ENCODE results near the gene PIGX. TPM values are rescaled to one million over a fixed set of nuclear protein-coding genes. Genes with fewer than 3 reads are reported as not detected.

PIGX gene
- total RNA-seq, 1 experiment from 2014 or later: 31.2 TPM

DNA sequence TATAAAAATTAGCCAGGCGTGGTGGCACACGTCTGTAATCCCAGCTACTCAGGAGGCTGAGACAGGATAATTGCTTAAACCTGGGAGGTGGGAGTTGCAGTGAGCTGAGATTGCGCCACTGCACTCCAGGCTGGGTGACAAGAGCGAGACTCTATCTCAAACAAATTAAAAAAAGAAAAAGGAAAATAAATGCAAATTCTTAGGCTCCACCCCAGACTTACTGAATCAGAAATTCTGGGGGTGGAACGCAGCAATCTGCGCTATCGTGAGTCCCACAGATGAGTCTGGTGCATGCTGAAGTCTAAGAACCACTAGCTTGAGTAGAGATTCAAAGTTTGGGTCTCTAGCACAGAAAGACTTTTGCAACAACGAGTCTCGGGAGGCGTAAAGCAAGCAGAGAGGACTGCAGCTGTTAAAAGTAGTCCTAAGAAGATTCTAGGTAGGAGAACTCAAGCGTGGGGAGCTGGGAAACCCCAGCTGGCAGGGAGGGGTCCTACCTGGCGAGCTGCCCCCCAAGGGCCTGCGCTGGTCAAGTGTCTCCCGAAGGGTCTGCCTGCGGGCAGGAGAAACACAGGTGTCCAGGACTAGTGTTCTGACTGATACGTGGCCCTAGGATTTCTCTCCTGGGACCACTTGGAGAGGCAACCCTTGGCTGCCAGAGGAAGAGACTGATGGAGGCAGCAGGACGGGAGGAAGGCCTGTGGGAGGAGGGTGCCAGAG is 22.1 kb upstream of the PIGX start:
- no peak overlapping the region for H3K27ac Mint-ChIP-seq (ENCODE audit: unreplicated experiment)
- peaks cover 11% of the 10 kb centered on the region for H3K4me1 Mint-ChIP-seq (ENCODE audit: low read depth, unreplicated experiment)
- CTCF ChIA-PET: interaction anchor here (0.6 to 0.7 kb wide), 2 partner anchors 57 to 86 kb away, joined by 3 read pairs; no protein-coding TSS in a partner anchor
- no TSS peak for BruUV-seq (replicated peaks)
- H3K27me3 Mint-ChIP-seq (ENCODE audit: unreplicated experiment): peaks cover 16% of the 10 kb centered on the region
- intact Hi-C loops (cut with micrococcal nuclease; ENCODE audit: unreplicated experiment): no loop called here
- DNase-seq: no peak
- H3K36me3 Mint-ChIP-seq (ENCODE audit: insufficient read depth, unreplicated experiment): no peaks in the 10 kb centered on the region
- no peak overlapping the region for H3K4me3 Mint-ChIP-seq (ENCODE audit: low read depth, unreplicated experiment)
- no peaks in the 10 kb centered on the region for H3K9me3 Mint-ChIP-seq (ENCODE audit: low read depth, unreplicated experiment)
- TF ChIP-seq, protein P1, sequence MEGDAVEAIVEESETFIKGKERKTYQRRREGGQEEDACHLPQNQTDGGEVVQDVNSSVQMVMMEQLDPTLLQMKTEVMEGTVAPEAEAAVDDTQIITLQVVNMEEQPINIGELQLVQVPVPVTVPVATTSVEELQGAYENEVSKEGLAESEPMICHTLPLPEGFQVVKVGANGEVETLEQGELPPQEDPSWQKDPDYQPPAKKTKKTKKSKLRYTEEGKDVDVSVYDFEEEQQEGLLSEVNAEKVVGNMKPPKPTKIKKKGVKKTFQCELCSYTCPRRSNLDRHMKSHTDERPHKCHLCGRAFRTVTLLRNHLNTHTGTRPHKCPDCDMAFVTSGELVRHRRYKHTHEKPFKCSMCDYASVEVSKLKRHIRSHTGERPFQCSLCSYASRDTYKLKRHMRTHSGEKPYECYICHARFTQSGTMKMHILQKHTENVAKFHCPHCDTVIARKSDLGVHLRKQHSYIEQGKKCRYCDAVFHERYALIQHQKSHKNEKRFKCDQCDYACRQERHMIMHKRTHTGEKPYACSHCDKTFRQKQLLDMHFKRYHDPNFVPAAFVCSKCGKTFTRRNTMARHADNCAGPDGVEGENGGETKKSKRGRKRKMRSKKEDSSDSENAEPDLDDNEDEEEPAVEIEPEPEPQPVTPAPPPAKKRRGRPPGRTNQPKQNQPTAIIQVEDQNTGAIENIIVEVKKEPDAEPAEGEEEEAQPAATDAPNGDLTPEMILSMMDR (IDR thresholded peaks at IDR 0.05; ENCODE audit: unreplicated experiment): no peak

DNA sequence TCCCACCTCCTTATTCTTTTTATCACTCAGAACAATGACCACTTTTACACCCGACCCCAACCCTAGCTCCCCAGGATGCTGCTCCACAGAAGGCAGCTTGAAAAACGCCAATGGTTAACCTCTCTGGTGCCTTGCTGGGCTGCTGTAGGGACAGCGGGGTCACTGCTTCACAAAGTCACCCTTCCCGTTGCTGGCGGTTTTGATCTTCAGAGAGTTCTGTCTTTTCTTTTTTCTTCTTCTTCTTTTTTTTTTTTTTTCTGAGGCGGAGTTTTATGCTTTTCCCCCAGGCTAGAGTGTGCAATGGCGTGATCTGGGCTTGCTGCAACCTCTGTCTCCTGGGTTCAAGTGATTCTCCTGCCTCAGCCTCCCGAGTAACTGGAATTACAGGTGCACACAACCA is 20.8 kb upstream of the PIGX start:
- H3K4me3 Mint-ChIP-seq (ENCODE audit: low read depth, unreplicated experiment): no peak overlapping the region
- CTCF ChIA-PET: interaction anchor here (0.6 kb wide), 1 partner anchor 183 kb away, joined by 5 read pairs; no protein-coding TSS in a partner anchor
- intact Hi-C loops (cut with micrococcal nuclease; ENCODE audit: unreplicated experiment): no loop called here

DNA sequence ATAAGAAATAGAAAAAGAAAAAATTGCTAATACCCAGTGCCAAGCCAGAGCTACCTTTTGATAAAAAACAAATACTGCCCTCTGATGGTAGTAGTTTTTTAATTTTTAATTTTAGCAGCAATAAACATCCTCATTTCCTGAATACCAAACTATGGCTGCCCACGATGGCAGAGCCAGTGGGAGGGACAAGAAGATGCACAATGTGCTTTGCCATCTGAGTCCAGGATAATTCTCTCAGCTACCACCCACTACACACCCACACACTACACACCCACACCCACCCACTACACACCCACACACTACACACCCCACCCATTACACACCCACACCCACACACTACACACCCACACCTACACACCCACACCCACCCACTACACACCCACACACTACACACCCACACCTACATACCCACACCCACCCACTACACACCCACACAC is 18.0 kb upstream of the PIGX start:
- TF ChIP-seq, protein P1 (IDR thresholded peaks at IDR 0.05; ENCODE audit: unreplicated experiment): no peak
- DNase-seq: no peak
- CTCF ChIA-PET: interaction anchor here (1.0 kb wide), 1 partner anchor 85 kb away, joined by 8 read pairs; no protein-coding TSS in a partner anchor
- Mint-ChIP-seq H3K36me3 (ENCODE audit: insufficient read depth, unreplicated experiment) (no peaks in the 10 kb centered on the region), H3K27me3 (ENCODE audit: unreplicated experiment) (peaks cover 16% of the 10 kb centered on the region), H3K4me3 (ENCODE audit: low read depth, unreplicated experiment) (no peak overlapping the region), H3K4me1 (ENCODE audit: low read depth, unreplicated experiment) (no peaks in the 10 kb centered on the region), H3K9me3 (ENCODE audit: low read depth, unreplicated experiment) (no peaks in the 10 kb centered on the region), H3K27ac (ENCODE audit: unreplicated experiment) (no peak overlapping the region)
- no TSS peak for BruUV-seq (replicated peaks)
- intact Hi-C loops (cut with micrococcal nuclease; ENCODE audit: unreplicated experiment): no loop called here

More for the DNA sequence above, 20.8 kb upstream of the PIGX start:
- H3K27ac Mint-ChIP-seq (ENCODE audit: unreplicated experiment): no peak overlapping the region
- peaks cover 16% of the 10 kb centered on the region for H3K27me3 Mint-ChIP-seq (ENCODE audit: unreplicated experiment)
- H3K36me3 Mint-ChIP-seq (ENCODE audit: insufficient read depth, unreplicated experiment): no peaks in the 10 kb centered on the region
- peaks cover 7% of the 10 kb centered on the region for H3K4me1 Mint-ChIP-seq (ENCODE audit: low read depth, unreplicated experiment)
- no peak for DNase-seq
- no TSS peak for BruUV-seq (replicated peaks)
- H3K9me3 Mint-ChIP-seq (ENCODE audit: low read depth, unreplicated experiment): no peaks in the 10 kb centered on the region
- TF ChIP-seq, protein P1 (IDR thresholded peaks at IDR 0.05; ENCODE audit: unreplicated experiment): no peak

DNA sequence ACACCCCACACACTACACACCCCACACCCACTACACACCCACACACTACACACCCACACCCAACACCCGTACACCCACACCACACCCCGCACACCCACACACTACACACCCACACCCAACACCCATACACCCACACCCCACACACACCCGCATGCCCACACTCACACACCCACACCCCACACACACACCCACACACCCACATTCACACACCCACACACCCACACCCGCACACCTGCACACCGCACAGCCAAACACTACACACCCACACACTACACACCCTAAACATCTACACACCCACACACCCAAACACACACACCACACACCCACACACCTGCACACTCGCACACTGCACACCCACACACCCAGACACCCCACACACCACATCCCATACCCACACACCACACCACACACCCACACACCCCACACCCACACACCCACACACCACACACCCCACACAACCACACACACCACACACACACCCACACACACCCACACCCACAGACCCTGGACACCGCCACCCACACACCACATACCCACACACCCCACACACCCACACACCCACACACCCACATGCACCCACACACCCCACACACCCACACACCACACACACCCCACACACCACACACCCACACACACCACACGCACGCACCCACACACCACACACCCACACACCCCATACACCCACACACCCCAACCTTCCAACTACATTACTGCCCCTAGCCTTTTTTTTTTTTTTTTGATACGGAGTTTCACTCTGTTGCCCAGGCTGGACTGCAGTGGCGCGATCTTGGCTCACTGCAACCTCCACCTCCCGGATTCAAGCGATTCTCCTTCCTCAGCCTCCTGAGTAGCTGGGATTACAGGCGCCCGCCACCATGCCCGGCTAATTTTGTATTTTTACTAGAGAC is 17.0 kb upstream of the PIGX start:
- Mint-ChIP-seq H3K27ac (ENCODE audit: unreplicated experiment) (no peak overlapping the region), H3K36me3 (ENCODE audit: insufficient read depth, unreplicated experiment) (no peaks in the 10 kb centered on the region), H3K9me3 (ENCODE audit: low read depth, unreplicated experiment) (no peaks in the 10 kb centered on the region), H3K4me3 (ENCODE audit: low read depth, unreplicated experiment) (no peak overlapping the region), H3K27me3 (ENCODE audit: unreplicated experiment) (peaks cover 16% of the 10 kb centered on the region), H3K4me1 (ENCODE audit: low read depth, unreplicated experiment) (no peaks in the 10 kb centered on the region)
- DNase-seq: no peak
- intact Hi-C loops (cut with micrococcal nuclease; ENCODE audit: unreplicated experiment): no loop called here
- TF ChIP-seq, protein P1 (IDR thresholded peaks at IDR 0.05; ENCODE audit: unreplicated experiment): no peak
- CTCF ChIA-PET: no interaction called here
- BruUV-seq (replicated peaks): no TSS peak
